ENCODE data around the gene EXPH5.

EXPH5 gene

GRCh38 chr11:108518581-108518980 lies 75.0 kb downstream of the EXPH5 start:
- H3K27ac Mint-ChIP-seq (ENCODE audit: low read depth): no peak overlapping the region
- H3K4me3 Mint-ChIP-seq: no peak overlapping the region
- DNase-seq (ENCODE audit: low spot score in 2 of 2): no peak
- peaks cover 5% of the 10 kb centered on the region for H3K36me3 Mint-ChIP-seq (ENCODE audit: insufficient read depth)
- no peaks in the 10 kb centered on the region for H3K9me3 Mint-ChIP-seq
- ATAC-seq (replicated peaks; ENCODE audit: extremely low read depth, poor library complexity, severe bottlenecking): no peak
- no peaks in the 10 kb centered on the region for H3K4me1 Mint-ChIP-seq
- H3K27me3 Mint-ChIP-seq: no peaks in the 10 kb centered on the region

GRCh38 chr11:108516125-108516524 lies 77.4 kb downstream of the EXPH5 start:
- H3K4me3 Mint-ChIP-seq: no peak overlapping the region
- DNase-seq (ENCODE audit: low spot score in 2 of 2) (no peak), ATAC-seq (replicated peaks; ENCODE audit: extremely low read depth, poor library complexity, severe bottlenecking) (no peak)
- no peaks in the 10 kb centered on the region for H3K27me3 Mint-ChIP-seq
- peaks cover 5% of the 10 kb centered on the region for H3K36me3 Mint-ChIP-seq (ENCODE audit: insufficient read depth)
- no peak overlapping the region for H3K27ac Mint-ChIP-seq (ENCODE audit: low read depth)
- no peaks in the 10 kb centered on the region for H3K4me1 Mint-ChIP-seq
- H3K9me3 Mint-ChIP-seq: no peaks in the 10 kb centered on the region

- peaks cover 5% of the 10 kb centered on the region for H3K36me3 Mint-ChIP-seq (ENCODE audit: insufficient read depth)
- ATAC-seq (replicated peaks; ENCODE audit: extremely low read depth, poor library complexity, severe bottlenecking) (no peak), DNase-seq (ENCODE audit: low spot score in 2 of 2) (no peak)
- H3K4me1 Mint-ChIP-seq: no peaks in the 10 kb centered on the region
- no peak overlapping the region for H3K4me3 Mint-ChIP-seq
- no peak overlapping the region for H3K27ac Mint-ChIP-seq (ENCODE audit: low read depth)
- H3K27me3 Mint-ChIP-seq: no peaks in the 10 kb centered on the region
- H3K9me3 Mint-ChIP-seq: no peaks in the 10 kb centered on the region
These were observed 80.9 kb downstream of the EXPH5 start for GRCh38 chr11:108512708-108513107.

GRCh38 chr11:108511851-108512474 lies 81.6 kb downstream of the EXPH5 start:
- Mint-ChIP-seq H3K36me3 (ENCODE audit: insufficient read depth) (peaks cover 3% of the 10 kb centered on the region), H3K4me3 (no peak overlapping the region), H3K27me3 (no peaks in the 10 kb centered on the region), H3K4me1 (no peaks in the 10 kb centered on the region), H3K27ac (ENCODE audit: low read depth) (no peak overlapping the region), H3K9me3 (no peaks in the 10 kb centered on the region)
- DNase-seq (ENCODE audit: low spot score in 2 of 2) (no peak), ATAC-seq (replicated peaks; ENCODE audit: extremely low read depth, poor library complexity, severe bottlenecking) (no peak)

GRCh38 chr11:108508653-108509593 lies 84.6 kb downstream of the EXPH5 start:
- Mint-ChIP-seq H3K36me3 (ENCODE audit: insufficient read depth) (no peaks in the 10 kb centered on the region), H3K27ac (ENCODE audit: low read depth) (no peak overlapping the region), H3K4me3 (no peak overlapping the region), H3K4me1 (no peaks in the 10 kb centered on the region), H3K9me3 (no peaks in the 10 kb centered on the region), H3K27me3 (peaks cover 10% of the 10 kb centered on the region)
- ATAC-seq (replicated peaks; ENCODE audit: extremely low read depth, poor library complexity, severe bottlenecking) (no peak), DNase-seq (ENCODE audit: low spot score in 2 of 2) (no peak)

- no peak for ATAC-seq (replicated peaks; ENCODE audit: extremely low read depth, poor library complexity, severe bottlenecking)
- H3K27me3 Mint-ChIP-seq: peaks cover 5% of the 10 kb centered on the region
- peaks cover 8% of the 10 kb centered on the region for H3K36me3 Mint-ChIP-seq (ENCODE audit: insufficient read depth)
- H3K4me3 Mint-ChIP-seq: no peak overlapping the region
- DNase-seq (ENCODE audit: low spot score in 2 of 2): no peak
- peaks cover 7% of the 10 kb centered on the region for H3K4me1 Mint-ChIP-seq
- H3K27ac Mint-ChIP-seq (ENCODE audit: low read depth): no peak overlapping the region
- no peaks in the 10 kb centered on the region for H3K9me3 Mint-ChIP-seq
These were observed 92.2 kb downstream of the EXPH5 start for GRCh38 chr11:108501396-108501795.

- Mint-ChIP-seq H3K4me1 (peaks cover 7% of the 10 kb centered on the region), H3K9me3 (no peaks in the 10 kb centered on the region), H3K27ac (ENCODE audit: low read depth) (no peak overlapping the region), H3K36me3 (ENCODE audit: insufficient read depth) (peaks cover 8% of the 10 kb centered on the region), H3K4me3 (no peak overlapping the region), H3K27me3 (no peaks in the 10 kb centered on the region)
- ATAC-seq (replicated peaks; ENCODE audit: extremely low read depth, poor library complexity, severe bottlenecking) (no peak), DNase-seq (ENCODE audit: low spot score in 2 of 2) (no peak)
These were observed 92.8 kb downstream of the EXPH5 start for GRCh38 chr11:108500721-108501120.

- Mint-ChIP-seq H3K4me1 (peaks cover 8% of the 10 kb centered on the region), H3K9me3 (no peaks in the 10 kb centered on the region), H3K36me3 (ENCODE audit: insufficient read depth) (peaks cover 8% of the 10 kb centered on the region), H3K27ac (ENCODE audit: low read depth) (no peak overlapping the region), H3K27me3 (no peaks in the 10 kb centered on the region), H3K4me3 (peak overlapping the region; percentile 67)
- DNase-seq (ENCODE audit: low spot score in 2 of 2): no peak
- no peak for ATAC-seq (replicated peaks; ENCODE audit: extremely low read depth, poor library complexity, severe bottlenecking)
These were observed 93.4 kb downstream of the EXPH5 start for GRCh38 chr11:108500169-108500568.

- ATAC-seq (replicated peaks; ENCODE audit: extremely low read depth, poor library complexity, severe bottlenecking): no peak
- Mint-ChIP-seq H3K4me1 (peaks cover 18% of the 10 kb centered on the region), H3K4me3 (peak overlapping the region; percentile 90), H3K36me3 (ENCODE audit: insufficient read depth) (peaks cover 8% of the 10 kb centered on the region), H3K27me3 (no peaks in the 10 kb centered on the region), H3K27ac (ENCODE audit: low read depth) (peak overlapping the region; percentile 94), H3K9me3 (no peaks in the 10 kb centered on the region)
- DNase-seq (ENCODE audit: low spot score in 2 of 2): no peak
These were observed 94.7 kb downstream of the EXPH5 start for GRCh38 chr11:108498816-108499408.

- H3K27ac Mint-ChIP-seq (ENCODE audit: low read depth): peak within 1 kb of the TSS; percentile 94
- H3K27me3 Mint-ChIP-seq: no peaks in the 10 kb centered on the region
- peak within 1 kb of the TSS; percentile 90 for H3K4me3 Mint-ChIP-seq
- no peaks in the 10 kb centered on the region for H3K9me3 Mint-ChIP-seq
- H3K4me1 Mint-ChIP-seq: peaks cover 18% of the 10 kb centered on the region
- H3K36me3 Mint-ChIP-seq (ENCODE audit: insufficient read depth): peaks cover 8% of the 10 kb centered on the region
- DNase-seq (ENCODE audit: low spot score in 2 of 2) (peak; percentile 16 to 18), ATAC-seq (replicated peaks; ENCODE audit: extremely low read depth, poor library complexity, severe bottlenecking) (peak; percentile 42)
These were observed 95.3 kb downstream of the EXPH5 start, which contains the start of gene POGLUT3 for GRCh38 chr11:108498046-108498815. Gene POGLUT3 (minus strand): TSS chr11:108498384. CDS start chr11:108498366, 18 bp downstream.

- Mint-ChIP-seq H3K27ac (ENCODE audit: low read depth) (peak overlapping the region; percentile 89), H3K36me3 (ENCODE audit: insufficient read depth) (peaks cover 8% of the 10 kb centered on the region), H3K4me1 (peaks cover 18% of the 10 kb centered on the region), H3K4me3 (peak overlapping the region; percentile 90), H3K27me3 (no peaks in the 10 kb centered on the region), H3K9me3 (no peaks in the 10 kb centered on the region)
- ATAC-seq (replicated peaks; ENCODE audit: extremely low read depth, poor library complexity, severe bottlenecking): peak; percentile 77
- DNase-seq (ENCODE audit: low spot score in 2 of 2): peak; percentile 37 to 51
These were observed 96.1 kb downstream of the EXPH5 start for GRCh38 chr11:108497317-108498045.

Data from central memory CD8-positive, alpha-beta T cell (primary cell).